Muscle of arm (tissue), 12 donors: Measurements from ENCODE around the gene CUEDC1. TPM values are rescaled to one million over a fixed set of nuclear protein-coding genes. Genes with fewer than 3 reads are reported as not detected.

Experiments
- DNase-seq: peaks from one replicate; pipeline ENCODE4 v3.0.0-alpha.2; 2013
- polyA plus RNA-seq, 12 donors: library from polyadenylated mRNA; unstranded; fragments of 120-200 nt; gene quantifications; one replicate each; pipeline ENCODE4 v1.2.1, GENCODE V29; 2013; ENCODE audit not compliant: insufficient read length in 12 of 12

Gene CUEDC1
- polyA plus RNA-seq, 12 donors = 39.6 to 81.1 (median 49.1) TPM; not detected in 1

DNA sequence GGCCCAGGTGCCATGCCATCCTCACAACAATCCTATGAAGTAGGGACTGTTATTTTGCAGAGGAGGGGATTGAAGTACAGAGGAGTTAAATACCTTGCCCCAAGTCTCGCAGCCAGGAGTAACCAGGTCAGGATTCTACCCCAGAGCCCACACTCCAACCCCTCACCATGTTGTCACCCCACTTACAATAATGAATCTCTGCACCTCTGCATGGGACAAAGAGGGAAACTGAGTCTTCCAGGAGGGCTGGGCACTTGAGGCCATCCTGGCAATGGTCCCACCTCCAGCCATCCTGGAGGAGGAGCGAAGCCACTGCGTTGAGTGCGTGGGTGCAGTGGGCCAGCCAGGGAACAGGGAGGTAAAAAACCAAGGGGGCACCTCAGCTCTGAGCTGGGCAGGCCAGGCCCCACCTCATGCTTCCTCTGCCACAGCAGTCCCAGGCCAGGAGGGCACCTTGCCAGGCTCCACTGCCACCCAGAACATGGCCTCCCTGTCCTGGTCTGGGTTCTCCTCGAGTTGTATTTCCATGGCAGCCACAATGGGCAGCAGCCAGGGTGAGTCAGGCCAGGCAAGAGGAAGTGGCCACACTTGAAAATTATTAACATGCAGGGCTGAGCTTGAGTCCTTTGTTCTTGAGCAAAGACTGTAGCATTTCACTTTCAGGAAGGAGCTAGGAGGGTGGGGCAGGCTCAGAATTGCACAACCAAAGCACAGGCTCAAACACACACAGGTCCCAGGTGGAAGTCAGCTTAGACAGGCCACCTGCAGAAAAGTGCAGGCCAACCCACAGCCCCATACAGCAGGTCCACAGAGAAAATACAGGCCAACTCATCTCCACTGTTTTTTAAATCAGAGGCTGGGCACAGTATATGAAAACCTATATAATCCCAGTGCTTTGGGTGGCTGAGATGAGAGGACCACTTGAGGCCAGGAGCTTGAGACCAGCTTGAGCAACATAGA lies 52.1 kb downstream of the CUEDC1 start:
- no peak for DNase-seq

DNA sequence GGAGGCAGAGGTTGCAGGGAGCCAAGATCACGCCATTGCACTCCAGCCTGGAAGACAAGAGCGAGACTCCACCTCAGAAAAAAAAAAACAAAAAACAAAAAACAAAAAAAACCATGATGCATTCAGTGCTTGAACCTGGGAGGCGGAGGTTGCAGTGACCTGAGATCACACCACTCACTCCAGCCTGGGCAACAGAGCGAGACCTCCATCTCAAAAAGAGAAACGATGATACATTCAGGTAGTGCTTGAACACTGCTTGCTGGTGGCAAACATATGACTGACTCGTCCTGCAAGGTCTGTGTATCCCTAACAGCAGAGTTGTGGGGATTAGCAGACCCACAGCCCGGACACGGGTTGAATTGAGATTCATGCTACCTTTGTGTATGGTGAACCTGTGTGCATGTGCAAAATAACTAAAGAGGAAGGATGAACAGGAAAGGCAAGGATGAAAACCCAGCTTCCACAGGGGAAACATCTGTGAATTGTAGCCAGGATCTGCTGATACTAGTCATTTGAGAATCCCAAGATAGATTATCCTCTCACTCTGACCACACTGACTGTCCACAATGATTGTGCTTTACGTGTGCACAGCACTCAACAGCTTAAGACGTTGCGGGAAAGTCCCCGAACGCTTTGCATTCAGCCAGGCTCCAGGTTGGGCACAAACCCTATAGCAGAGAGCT lies 53.0 kb downstream of the CUEDC1 start:
- no peak for DNase-seq

DNA sequence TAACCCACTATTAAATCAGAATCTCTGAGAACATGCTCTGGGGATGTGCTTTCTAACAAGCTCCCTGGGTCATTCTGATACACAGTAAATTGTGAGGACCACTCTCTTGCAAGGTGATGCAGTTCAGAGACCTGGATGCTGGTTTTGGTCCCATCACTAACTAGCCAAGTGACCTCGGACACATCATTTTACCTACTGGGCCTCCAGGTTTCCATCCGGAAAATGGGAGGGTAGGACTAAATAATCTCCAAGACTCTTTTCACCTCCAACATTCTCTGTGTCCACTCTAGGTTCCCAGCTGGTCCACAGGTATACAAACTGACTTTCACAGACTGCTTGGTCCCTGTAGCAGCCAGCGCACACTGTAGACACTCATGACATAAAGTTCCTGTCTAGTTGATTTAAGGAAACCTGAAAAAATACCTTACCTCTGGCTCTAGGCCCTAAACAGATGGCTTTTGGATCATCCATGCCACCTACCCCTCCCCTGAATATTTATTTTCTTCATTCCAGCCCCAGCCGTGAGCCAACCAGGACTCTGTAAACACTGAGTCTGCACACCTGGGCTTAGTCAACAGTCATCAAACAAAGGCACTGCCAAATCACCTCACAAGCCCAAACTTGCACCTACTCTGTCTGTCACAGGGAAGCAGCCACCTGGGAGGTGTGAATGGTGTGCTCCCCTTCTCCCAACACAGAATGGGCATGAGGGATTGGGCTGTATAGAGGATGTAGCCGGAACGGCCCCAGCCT lies 54.0 kb downstream of the CUEDC1 start:
- no peak for DNase-seq

DNA sequence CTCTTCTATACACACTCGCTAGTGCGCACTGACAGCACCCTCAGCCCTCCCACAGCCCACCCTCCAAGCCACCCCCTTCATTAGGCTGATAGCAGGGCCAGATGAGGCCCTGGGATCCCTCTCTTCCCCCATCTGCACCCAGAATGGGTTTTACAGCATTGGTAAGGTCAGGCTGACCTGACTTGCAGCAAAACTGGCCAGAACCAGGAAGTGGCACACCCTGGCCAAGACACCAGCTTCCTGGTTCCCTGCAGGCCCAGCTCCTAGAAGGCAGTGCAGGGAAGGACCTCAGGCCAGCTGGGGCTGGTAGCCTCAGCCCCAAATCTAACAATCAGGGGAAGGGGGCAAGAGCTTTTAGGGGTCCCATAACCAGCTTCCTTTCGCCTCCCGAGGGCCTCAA lies 55.4 kb downstream of the CUEDC1 start:
- no peak for DNase-seq

DNA sequence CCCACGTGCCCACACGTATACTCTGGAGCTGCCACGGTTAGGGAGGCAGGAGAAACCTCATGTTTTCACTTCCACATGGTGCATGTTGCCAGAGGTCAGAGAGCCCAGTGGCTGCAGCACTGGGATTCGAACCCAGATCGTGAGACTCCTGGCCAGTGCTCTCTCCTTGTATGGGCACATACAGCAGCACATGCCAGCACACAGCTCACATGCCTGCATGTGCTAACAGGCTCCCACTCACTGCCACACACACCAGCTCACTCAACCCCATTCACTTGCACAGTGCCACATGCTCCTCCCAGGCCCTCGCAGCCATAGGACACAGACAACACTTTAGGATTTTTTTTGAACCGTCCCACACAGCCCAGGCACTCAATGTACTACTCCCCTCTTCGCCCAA lies 55.8 kb downstream of the CUEDC1 start:
- DNase-seq = no peak

DNA sequence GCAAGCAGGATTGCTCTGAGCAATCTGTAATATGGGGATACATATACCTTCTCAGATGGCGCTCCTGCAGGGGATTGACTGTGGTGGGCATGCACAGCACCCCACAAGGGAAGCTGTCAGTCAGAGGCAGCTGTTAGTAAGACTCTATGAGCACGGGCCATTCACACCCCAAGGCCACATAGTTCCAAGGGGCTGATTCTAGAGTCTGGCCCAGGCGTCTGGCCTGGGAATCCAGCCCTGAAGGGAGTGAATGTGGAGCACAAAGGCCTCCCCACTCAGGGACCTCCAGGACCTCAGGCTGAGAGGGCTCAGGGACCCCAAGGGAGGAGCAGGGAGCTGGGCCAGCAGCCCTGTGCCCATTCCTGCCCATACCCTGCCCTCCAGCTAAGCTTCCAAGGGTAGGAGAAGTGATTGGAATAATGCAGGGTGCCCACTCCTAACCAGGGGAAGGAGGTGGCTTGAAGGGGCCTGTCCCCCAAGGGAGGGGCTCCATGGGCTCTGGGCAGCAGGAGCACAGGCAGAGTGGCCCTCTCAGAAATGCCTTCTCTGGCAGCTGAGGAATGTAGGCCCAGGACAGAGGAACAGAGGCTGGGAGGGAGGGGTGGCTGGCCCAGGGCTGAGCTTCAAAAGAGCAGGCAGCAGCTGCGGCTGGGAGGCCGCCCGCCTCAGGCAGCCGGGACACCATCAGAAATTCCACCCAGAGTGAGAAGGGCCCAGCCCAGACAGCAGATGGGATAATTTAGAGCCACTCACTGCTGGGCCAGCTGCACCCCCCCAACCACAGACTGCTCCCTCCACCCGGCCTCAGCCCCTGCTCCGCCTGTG lies 56.5 kb downstream of the CUEDC1 start:
- peak; percentile 89 for DNase-seq

DNA sequence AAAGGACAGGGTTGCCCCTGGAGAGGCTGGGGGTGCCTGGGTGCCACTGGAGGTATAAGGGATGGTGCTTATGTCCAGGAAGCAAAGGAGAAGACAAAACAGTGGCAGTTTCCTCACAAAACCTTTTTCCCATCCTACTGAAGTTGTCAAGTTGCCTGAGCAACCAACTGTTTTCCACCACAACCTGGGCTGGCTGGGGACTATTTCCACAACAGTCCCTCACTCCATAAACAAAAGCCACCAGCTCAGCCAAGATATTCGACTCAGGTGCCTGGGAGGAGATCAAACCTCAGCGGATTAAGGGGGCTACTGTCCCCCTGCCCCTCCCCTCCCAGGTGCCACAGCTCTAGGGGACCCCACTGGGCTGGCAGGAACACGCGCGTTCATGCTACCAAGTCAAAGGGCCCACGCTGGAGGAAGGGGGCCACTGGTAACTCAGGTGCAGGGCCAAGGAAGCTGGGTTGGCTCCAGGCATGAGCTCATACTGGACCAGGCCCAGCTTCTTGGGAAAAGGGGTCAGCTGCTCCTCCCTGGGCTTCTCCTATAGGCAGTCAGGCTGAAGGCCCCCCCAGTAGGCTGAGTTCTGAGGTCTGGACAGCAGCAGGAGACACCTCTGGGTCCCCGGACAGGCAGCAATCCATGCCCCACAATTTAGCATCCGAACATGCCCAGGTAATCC lies 59.7 kb downstream of the CUEDC1 start:
- peak; percentile 83 for DNase-seq

DNA sequence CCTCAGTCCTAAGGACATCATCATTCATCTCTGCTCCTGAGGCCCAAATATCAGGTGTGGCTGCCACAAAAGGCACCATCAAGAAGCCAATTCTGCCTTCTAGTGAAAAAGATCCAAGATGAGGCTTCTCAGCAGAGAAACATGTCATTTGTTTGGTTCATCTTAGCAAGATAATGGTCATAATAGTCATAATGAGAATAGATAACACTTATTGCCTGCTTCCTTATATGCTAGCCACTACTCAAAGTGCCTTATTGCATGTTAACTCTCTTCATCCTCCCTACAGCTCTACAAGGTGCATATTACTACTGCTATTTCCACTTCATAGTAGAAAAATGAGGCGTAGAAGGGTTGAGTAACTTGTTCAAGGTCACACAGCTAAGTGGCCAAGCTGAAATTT lies 60.4 kb downstream of the CUEDC1 start:
- DNase-seq = no peak

DNA sequence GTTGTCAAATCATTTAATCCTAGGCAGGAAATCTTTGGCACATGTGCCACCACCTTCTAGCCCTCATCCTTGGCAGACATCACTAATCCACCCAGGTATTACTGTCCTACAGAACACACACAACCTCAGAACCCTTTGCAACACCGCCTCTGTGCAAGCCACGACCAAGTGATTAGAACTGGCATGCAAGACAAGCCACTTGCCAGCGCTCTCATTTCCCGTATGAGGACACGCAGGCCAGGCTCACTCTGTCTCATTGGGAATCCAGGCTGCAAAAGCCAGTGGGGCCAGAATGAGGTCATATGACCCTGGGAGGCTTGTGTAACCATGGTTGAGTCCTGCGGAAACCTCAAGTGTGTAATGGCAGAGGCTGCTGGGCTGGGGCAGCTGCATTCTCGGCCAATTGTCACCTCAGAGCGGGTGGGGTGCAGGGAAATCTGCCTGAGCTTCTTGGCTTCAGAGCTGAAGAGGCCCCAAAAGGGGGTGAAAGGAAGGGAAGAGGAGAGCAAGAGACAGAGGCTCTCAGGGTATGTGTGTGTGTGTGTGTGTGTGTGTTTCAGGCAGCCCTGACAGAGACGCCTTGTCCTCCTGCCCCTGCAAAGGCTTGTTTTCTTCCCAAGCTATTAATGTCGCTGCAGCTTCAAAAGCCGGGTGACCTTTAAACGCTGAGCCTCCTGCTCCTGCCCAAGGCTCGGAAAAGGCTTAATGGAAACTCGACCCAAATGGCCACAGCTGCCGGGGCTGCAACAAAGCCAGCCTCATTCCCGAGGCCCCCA lies 62.2 kb downstream of the CUEDC1 start:
- peak; percentile 93 for DNase-seq

DNA sequence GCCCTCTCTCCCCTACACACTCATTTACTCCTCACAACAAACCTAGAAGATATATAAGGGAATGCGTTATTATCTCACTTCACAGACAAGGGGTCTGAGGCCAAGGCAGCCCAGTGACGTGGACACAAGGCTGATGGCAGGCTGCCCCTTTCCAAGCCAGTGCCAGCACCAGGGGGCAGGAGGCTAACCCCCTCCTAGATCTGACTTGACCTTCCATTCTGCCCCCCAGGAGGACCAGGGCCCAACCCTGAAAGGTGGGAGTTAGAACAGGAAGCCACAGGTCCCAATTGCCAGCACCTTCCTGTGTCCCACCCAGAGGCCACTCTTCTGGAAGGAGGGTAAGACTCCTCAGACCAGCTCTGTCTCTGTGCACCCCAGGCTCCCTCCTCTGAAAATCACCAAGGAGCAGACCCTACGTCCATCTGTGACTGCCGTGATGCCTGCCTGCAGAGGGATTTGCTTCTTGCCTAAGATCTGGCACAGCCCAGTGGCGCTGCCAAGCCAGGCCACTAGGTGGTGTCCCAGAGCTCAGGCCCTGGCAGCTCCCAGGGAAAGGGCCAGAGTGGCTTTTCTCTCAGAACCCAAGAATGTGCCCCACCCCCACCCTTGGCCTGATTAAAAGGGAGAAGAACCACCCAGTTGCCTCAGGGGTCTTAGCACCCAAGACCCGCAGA lies 62.9 kb downstream of the CUEDC1 start:
- peak; percentile 86 for DNase-seq

DNA sequence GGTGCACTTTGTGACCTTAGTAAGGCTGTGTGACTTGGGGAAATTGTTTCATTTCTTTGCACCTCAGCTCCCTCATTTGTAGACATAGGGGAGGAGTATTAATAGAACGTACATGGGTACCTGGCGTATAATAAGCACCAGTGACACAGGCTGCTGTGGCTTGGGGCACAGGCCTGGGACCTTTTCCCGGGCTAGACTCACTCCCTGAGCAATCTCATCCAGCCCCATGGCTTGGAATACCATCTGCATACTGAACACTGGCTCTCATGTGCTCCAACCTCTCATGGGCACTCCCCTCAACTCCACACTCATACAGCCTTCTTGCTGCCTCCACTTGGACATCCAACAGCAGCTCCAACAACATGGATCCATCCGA lies 64.4 kb downstream of the CUEDC1 start:
- DNase-seq = no peak

DNA sequence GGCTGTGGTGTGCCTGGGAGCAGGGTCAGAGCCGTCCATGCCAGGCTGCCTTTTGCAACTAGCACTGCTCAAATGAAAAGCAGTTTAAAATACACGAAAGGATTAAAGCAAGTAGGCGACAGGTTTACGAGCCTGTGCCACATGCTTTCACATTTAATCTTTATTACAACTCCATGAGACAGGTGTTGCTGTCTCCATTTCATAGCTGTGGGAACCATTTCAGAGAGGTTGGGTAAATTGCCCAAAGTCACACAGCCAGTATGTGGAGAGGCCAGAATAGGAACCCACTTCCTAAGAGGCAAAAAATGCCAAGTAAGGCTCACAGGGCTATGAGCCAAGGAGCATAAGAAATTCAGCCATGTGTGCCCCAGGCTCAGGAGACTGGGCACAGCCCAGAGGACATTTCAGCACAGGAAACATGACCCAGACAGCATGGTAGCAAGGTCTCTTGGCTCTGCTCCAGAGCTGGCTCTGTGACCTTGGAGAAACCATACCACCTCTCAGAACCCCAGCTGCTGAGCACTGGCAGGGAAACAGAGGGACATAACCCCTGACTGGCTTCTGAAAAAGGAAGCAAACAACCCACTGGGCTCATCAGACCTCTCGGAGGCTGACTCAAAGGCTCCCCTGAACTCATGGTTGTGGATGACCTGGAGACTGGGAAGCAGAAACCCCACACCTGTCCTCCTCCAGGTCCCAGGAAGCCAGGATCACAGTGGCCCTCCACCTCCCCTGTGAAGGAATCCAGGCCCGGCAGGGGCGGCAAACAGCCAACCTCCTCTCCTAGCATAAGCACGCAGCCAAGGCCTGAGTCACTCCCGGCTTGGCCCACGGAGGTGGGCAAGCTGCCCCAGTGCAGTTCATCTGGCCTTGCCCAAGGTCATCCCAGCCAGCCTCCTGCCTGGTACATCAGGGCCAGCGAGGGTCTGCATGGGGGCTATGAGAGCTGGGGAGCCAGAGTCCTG lies 65.0 kb downstream of the CUEDC1 start:
- no peak for DNase-seq

DNA sequence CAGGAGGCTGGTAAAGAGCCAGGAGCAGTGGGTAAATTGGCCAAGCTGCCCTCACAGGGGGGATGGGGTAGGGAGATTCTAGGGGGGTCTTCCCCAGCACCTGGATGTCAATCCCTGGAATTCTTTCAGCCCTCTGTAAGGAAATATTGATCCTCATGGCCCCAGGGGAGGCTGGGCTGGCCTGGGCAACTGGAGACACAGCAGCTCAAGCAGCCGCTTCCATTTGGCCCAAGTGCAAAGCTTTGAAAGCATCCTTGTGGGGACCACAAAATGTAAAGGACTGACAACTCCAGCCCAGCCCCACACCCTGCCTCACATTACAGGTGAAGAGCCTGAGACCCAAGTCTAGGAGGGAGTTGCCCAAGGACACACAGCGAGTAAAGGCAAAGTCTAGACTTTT lies 66.0 kb downstream of the CUEDC1 start:
- no peak for DNase-seq

DNA sequence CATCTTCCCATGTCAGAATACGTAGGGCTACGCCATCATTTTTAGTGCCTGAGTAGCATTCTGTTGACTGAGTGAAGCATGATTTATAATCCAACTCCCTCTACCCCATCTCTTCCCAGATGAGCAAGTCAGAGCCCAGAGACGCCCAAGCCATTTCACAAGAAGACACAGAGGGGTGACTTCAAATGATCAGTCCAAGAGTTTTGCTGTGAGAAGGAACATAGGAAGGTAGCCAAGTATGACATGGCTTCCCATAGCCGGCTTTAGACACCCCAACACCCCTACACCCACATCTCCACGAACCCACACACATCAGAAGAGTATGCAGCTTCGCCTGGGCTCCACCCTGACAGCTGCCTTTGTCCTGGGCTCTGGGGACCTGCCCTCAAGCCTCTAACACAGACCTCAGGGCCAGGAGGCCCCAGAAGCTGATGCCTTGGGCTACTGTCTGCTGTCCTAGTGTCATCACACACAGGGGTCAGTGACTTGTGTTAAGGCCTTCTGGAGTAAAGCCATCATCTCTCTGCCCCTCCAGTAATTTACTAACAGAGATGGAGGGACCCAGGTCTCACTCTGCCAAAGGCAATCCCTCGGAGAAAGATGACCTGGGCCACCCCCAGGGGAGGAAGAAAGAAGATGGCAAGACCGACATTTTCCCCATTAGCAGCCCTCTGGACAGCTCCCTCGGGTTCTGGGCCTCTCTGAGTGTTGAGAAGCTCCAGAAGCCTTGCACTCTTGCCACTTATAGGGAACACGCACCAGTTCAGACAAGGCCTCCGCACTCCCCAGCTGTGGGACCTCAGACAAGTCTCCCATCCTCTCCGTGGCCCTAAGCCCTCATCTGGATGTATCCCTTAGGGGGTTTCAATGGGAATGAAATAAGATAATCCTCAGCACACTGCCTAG lies 66.6 kb downstream of the CUEDC1 start:
- DNase-seq = no peak

DNA sequence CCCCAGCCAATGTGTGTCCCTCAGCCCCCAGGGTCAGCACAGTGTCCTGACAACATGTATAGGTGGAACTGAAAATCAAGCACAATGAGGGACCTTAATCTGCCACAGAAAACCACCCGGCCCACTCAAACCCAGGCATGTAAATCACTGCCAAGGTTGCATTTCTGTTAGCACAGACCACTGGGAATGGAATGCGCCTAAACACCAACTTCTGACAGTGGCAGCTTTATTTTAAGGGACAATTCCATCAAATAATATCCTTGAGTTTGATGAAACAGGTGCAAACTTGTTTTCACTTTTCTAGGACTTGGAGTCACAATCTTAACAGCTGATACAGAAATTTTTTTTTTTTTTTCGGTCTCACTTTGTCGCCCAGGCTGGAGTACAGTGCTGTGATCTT lies 68.1 kb downstream of the CUEDC1 start:
- no peak for DNase-seq

DNA sequence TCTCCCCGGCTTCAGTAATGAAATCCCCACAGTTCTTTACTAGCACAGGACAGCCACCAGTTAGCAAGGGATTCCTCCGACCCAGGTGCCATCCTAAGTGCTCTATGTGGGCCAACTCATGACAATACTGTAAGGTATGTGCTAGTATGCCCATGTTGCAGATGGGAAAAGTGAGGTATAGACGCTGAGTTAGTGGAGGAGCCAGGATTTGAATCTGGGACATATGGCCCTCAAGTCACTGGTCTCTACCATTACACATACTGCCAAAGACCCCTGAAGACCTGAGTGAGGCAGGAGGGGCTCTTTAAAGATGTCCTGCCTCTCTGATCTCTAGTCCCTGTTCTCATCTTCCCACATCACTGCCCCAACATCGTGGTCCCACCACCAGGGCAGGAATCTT lies 69.2 kb downstream of the CUEDC1 start:
- no peak for DNase-seq
